Epithelial cell of esophagus (primary cell): ENCODE measurements around the gene NACC1.

Source experiments
- DNase-seq: peaks from one replicate; pipeline ENCODE4 v3.0.0; 2010; ENCODE audit warnings: low read depth
- H3K4me3 ChIP-seq: 2 replicates; pipeline ENCODE4 v1.5.1; 2011; ENCODE audit warnings: mild to moderate bottlenecking, low read length, control low read depth
- TF ChIP-seq, protein P1 (sequence below): IDR thresholded peaks from 2 replicates; pipeline ENCODE4 v1.5.1; 2011; ENCODE audit warnings: low read depth, mild to moderate bottlenecking, low read length, control low read depth, inconsistent platforms; ENCODE audit not compliant: insufficient read depth; ENCODE audit errors: missing control alignments

Gene NACC1

DNA sequence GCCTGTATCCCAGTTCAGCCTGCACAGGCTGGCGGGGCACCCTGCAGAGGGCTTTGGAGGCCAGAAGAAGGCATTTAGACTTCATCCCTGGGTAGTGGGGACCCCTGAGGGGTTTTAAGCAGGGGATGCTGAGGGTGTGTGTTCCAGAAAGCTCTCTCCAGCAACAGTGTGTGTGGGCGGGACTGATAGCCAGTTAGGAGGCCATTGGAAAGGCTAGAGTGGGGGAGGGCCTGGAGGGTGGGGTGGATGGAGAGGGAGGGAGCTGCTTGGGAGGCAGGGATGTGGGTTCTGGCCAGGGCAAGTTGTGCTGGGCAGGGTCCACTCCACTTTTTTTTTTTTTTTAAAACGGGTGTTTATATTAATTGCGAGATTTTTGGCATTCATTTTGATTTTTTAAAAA lies 43.7 kb upstream of the NACC1 start:
- H3K4me3 ChIP-seq: no peak overlapping the region
- TF ChIP-seq, protein P1, sequence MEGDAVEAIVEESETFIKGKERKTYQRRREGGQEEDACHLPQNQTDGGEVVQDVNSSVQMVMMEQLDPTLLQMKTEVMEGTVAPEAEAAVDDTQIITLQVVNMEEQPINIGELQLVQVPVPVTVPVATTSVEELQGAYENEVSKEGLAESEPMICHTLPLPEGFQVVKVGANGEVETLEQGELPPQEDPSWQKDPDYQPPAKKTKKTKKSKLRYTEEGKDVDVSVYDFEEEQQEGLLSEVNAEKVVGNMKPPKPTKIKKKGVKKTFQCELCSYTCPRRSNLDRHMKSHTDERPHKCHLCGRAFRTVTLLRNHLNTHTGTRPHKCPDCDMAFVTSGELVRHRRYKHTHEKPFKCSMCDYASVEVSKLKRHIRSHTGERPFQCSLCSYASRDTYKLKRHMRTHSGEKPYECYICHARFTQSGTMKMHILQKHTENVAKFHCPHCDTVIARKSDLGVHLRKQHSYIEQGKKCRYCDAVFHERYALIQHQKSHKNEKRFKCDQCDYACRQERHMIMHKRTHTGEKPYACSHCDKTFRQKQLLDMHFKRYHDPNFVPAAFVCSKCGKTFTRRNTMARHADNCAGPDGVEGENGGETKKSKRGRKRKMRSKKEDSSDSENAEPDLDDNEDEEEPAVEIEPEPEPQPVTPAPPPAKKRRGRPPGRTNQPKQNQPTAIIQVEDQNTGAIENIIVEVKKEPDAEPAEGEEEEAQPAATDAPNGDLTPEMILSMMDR: no peak

DNA sequence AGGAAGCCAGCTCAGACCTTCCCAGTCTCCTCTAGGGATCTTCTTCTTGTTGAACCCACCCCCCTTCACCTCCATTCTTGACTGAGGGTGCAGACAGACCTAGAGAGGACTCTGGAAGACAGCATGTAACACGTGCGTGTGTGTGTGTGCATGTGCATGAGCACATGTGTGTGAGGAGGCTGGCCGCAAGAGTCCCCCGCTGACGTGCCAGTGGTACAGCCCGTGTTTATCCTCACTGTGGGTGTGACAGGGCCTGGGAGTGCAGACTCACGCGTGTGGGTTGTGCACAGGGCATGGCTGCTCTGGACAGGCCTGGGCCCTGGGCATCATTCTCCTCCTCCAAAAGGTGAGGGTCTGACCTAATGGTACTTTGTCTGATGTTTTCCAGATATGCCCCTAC lies 41.7 kb upstream of the NACC1 start:
- no peak for DNase-seq
- H3K4me3 ChIP-seq: no peak overlapping the region
- TF ChIP-seq, protein P1: no peak

More for the DNA sequence above, 43.7 kb upstream of the NACC1 start:
- no peak for DNase-seq

DNA sequence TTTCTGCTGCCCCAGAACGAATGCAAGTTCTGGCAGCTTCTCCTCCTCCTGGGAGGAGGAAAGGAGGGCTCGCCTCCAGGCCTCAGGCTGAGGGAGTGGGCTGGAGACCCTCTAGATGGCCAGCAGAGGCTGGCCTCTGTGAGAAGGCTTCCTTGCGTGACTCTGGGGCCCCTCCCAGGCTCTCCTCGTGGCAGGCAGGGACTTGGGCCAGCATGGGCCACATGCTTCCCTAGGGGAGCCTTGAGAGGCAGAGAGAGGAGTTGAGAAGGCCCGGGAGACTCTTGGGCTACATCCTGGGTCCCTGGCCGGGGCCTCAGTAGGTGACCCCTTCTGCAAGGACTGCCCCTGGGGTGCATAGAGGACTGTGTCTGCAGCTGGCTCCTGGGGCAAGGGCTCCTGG lies 41.3 kb upstream of the NACC1 start:
- TF ChIP-seq, protein P1: no peak
- no peak overlapping the region for H3K4me3 ChIP-seq
- no peak for DNase-seq

- TF ChIP-seq, protein P1: no peak
- no peak overlapping the region for H3K4me3 ChIP-seq
- no peak for DNase-seq
Observed at GRCh38 chr19:13077240-13077639, 40.8 kb upstream of the NACC1 start.

DNA sequence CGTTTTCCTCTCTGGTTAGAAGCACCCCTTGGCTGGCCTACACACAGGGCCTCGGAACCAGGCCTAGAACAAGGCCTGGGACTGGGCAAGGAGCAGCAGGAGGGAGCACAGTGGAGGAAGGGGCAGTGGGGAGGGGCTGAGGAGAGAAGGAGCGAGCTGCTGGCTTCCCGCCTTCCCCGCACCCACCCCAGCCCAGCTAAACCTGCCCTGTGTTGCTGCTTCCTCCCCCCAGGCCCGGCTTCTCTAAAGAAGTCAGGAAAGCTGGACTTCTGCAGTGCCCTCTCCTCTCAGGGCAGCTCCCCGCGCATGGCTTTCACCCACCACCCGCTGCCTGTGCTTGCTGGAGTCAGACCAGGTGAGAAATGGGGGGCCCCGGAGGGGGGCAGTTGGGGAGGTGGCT lies 39.7 kb upstream of the NACC1 start:
- DNase-seq: no peak
- TF ChIP-seq, protein P1: no peak

DNA sequence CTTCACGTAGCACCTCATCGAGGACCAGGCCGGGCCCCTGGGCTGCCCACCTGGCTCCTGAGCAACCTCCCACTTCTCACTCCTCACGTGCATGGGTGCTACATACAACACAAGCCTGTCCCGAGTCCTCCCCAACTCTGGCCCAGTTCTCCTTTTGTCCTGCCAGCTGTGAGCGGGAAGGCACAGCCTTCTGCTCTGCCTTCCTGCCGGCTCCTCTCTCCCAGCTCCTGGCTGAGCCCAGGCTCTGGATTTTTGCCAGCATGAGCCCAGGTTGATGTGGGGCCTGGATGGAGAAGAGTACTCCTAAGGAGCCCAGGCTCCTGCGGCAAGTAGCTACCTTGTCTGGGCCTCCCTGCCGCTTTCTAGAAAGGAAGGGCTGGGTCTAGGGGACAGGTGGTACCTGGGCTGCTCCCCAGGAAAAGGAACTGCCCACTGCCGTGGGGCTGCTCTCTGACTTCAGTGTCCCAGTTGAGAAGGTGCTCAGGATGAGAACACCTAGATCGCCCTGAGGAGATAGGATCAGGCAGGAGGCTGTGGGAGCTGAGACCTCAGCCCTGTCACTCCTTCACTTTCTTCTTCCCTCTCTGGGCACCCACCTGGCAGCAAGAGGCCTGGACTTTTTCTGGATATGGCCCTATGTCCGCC lies 39.0 kb upstream of the NACC1 start:
- TF ChIP-seq, protein P1: no peak
- H3K4me3 ChIP-seq: no peak overlapping the region
- DNase-seq: no peak

More for the DNA sequence above, 39.7 kb upstream of the NACC1 start:
- H3K4me3 ChIP-seq: no peak overlapping the region

DNA sequence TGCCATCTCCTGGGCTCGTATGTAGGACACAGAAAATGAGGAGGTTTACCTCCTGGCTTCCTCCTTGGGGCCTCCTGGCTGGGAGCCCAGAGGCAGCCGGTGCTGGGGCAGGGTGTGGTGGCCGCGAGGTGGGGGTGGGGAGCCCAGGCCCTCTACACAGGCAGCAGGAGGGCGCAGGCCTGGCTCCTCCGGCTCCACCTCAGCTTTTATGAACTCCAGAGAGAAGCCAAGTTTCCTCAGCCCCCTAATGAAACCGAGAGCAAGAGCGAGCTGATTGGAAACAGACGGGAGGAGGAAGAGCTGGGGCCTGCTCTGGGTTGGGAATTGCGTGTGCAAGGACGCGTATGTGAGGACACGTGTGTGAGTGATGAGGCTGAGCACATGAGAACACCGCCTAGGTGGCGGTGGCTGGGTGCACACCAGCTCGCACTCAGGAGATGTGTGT lies 38.5 kb upstream of the NACC1 start:
- TF ChIP-seq, protein P1: no peak
- no peak for DNase-seq
- no peak overlapping the region for H3K4me3 ChIP-seq
